Keratinocyte (primary cell): ENCODE measurements around the gene PUDP.

Experiments
- CTCF ChIP-seq, 3 experiments: IDR thresholded peaks in 1 of 3; conservative IDR thresholded peaks in 1 of 3; optimal IDR thresholded peaks in 1 of 3; 2 replicates in 2 of 3; 3 replicates in 1 of 3; pipeline versions ENCODE3 to v1.5.1; 2011; ENCODE audit warnings: low read length in 3 of 3, mild to moderate bottlenecking in 3 of 3, moderate library complexity in 2 of 3, control low read depth in 1 of 3, inconsistent platforms in 1 of 3; ENCODE audit not compliant: insufficient read depth in 2 of 3; ENCODE audit errors: extremely low read depth in 1 of 3
- EZH2 ChIP-seq: IDR thresholded peaks from one replicate; pipeline ENCODE4 v1.6.1; 2012; ENCODE audit warnings: inconsistent platforms, mild to moderate bottlenecking, low read length, moderate library complexity

- no peak for TF ChIP-seq CTCF (optimal IDR thresholded peaks at IDR 0.05 in 1 of 3, IDR thresholded peaks at IDR 0.05 in 1 of 3, conservative IDR thresholded peaks at IDR 0.05 in 1 of 3; ENCODE audit: extremely low read depth in 1 of 3, insufficient read depth in 2 of 3, low read length in 3 of 3)
- no peak for TF ChIP-seq EZH2
These were observed 8.5 kb downstream of the PUDP start for GRCh38 chrX:7139202-7140081.
